Measurements from ENCODE around the gene UAP1L1. TPM values are rescaled to one million over a fixed set of nuclear protein-coding genes. Genes with fewer than 3 reads are reported as not detected.
A peak's percentile ranks its signal among the peaks of the same experiment; 100 is the strongest.

Gene UAP1L1
- total RNA-seq, 1 donor from 2014 or later = 2.9 TPM

DNA sequence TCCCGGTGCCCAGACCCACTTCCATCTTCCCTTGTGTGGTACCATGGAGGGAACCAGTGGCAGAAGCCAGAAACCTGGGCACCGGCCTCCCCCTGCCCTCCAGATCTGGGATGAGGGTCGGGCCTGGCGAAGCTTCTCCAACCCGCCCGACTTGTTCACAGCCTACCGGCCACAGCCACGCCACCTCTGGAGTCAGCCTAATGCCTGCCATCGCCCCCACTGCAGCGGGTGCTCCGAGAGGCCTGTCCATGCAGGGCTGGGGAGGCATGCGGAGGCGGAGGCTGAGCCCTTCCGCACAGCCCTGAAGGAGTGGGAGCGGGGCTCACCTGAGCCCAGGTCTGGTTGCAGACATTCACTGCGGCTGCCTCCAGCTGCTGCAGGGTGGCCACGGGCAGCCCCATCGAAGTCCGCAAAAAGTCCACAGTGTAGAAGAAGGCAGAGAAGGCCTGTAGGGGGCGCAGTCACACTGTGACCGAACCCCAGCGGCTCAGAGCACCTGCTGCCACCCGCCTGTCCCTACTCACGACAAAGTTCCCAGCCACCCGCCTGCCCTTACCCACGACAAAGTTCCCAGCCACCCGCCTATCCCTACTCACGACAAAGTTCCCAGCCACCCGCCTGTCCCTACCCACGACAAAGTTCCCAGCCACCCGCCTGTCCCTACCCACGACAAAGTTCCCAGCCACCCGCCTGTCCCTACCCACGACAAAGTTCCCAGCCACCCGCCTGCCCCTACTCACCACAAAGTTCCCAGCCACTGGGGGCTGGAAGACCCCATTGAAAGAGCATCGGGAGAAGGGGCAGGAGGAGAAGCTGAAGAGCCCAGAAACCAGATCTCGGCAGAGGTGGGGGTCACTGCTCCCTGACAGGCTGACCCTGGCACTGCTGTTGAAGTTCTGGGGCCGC lies 27.5 kb upstream of the UAP1L1 start:
- Mint-ChIP-seq H3K36me3 (ENCODE audit: low read depth) (no peaks in the 10 kb centered on the region), H3K27ac (ENCODE audit: unreplicated experiment) (no peak overlapping the region), H3K4me1 (peaks cover 3% of the 10 kb centered on the region), H3K27me3 (ENCODE audit: low read depth) (peaks cover 75% of the 10 kb centered on the region), H3K9me3 (no peaks in the 10 kb centered on the region), H3K4me3 (peak overlapping the region; percentile 51)
- TF ChIP-seq, protein P1, sequence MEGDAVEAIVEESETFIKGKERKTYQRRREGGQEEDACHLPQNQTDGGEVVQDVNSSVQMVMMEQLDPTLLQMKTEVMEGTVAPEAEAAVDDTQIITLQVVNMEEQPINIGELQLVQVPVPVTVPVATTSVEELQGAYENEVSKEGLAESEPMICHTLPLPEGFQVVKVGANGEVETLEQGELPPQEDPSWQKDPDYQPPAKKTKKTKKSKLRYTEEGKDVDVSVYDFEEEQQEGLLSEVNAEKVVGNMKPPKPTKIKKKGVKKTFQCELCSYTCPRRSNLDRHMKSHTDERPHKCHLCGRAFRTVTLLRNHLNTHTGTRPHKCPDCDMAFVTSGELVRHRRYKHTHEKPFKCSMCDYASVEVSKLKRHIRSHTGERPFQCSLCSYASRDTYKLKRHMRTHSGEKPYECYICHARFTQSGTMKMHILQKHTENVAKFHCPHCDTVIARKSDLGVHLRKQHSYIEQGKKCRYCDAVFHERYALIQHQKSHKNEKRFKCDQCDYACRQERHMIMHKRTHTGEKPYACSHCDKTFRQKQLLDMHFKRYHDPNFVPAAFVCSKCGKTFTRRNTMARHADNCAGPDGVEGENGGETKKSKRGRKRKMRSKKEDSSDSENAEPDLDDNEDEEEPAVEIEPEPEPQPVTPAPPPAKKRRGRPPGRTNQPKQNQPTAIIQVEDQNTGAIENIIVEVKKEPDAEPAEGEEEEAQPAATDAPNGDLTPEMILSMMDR (conservative IDR thresholded peaks at IDR 0.05) = peak; percentile 69
- DNase-seq (ENCODE audit: low read depth, low spot score) = peak; percentile 73

DNA sequence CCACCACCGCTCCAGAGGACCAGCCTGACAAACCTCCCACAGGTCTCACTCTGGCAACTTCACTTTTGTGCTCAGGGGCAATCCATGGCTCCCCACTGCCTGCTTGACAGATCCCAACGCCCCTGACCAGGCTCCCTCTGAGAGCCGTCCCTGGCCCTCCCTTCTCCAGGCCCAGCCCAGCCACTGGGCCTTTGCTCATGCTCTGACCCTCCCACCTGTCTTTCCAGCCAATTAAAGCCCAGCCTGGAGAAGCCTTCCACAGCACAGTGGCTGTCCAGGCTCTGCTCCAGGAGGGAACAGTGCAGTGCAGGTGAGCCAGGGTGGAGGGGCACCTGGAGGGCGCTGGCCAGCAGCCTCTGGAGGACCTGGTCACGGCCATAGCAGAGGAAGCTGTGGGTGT lies 26.7 kb upstream of the UAP1L1 start:
- Mint-ChIP-seq H3K9me3 (no peaks in the 10 kb centered on the region), H3K27me3 (ENCODE audit: low read depth) (peaks cover 77% of the 10 kb centered on the region), H3K4me3 (no peak overlapping the region), H3K4me1 (no peaks in the 10 kb centered on the region), H3K27ac (ENCODE audit: unreplicated experiment) (no peak overlapping the region), H3K36me3 (ENCODE audit: low read depth) (no peaks in the 10 kb centered on the region)
- DNase-seq (ENCODE audit: low read depth, low spot score) = no peak
- TF ChIP-seq, protein P1 (conservative IDR thresholded peaks at IDR 0.05) = no peak

DNA sequence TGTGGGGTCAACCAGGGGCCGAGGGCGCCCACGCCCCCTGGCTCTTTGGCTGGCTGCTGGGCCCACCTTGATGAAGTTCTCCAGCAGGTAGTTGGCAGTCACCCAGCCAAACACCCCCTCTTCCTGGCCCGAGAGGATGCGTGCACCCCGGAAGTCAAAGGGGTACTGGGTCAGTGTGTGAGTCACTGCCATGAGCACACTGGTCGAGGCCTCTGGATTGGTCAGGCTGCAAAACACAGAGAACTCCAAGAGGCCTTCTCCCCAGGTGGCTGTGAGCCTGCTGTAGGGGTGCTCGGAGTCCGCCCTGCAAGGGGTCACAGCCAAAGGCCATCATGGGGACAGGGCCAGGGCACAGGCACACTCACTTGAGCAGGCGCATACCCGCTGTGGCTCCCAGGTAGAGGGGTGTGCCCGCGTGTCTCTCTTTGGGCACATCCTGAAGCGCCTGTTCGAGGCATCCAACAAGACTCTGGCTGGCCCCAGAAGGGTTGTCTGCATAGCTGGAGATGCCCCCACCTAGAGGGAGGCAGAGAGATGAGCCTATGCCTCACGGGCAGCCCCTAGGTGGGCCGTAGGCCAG lies 26.1 kb upstream of the UAP1L1 start:
- peaks cover 84% of the 10 kb centered on the region for H3K27me3 Mint-ChIP-seq (ENCODE audit: low read depth)
- H3K9me3 Mint-ChIP-seq = no peaks in the 10 kb centered on the region
- H3K36me3 Mint-ChIP-seq (ENCODE audit: low read depth) = no peaks in the 10 kb centered on the region
- H3K4me1 Mint-ChIP-seq = no peaks in the 10 kb centered on the region
- H3K4me3 Mint-ChIP-seq = no peak overlapping the region
- TF ChIP-seq, protein P1 (conservative IDR thresholded peaks at IDR 0.05) = no peak
- DNase-seq (ENCODE audit: low read depth, low spot score) = no peak
- no peak overlapping the region for H3K27ac Mint-ChIP-seq (ENCODE audit: unreplicated experiment)

DNA sequence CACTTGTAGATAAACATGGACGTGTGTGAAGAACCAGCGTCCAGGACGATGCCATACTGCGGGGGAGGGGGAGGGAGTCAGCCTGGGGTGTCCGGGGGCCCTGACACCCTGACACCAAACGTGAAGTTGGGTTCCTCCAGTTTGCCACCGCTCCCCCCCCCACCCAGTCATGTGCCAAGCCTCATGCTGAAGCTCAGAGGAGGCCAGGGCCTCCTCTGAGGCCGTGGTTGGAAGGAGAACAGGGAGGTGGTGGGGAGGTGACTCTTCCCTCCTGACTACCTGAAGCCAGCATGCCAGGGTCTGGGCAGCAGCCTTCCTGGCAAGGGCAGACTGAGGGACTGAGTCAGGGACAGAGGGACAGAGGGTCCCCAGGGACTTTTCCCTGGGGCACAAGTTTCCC lies 25.0 kb upstream of the UAP1L1 start:
- no peak overlapping the region for H3K27ac Mint-ChIP-seq (ENCODE audit: unreplicated experiment)
- TF ChIP-seq, protein P1 (conservative IDR thresholded peaks at IDR 0.05) = no peak
- H3K9me3 Mint-ChIP-seq = no peaks in the 10 kb centered on the region
- H3K4me3 Mint-ChIP-seq = no peak overlapping the region
- no peak for DNase-seq (ENCODE audit: low read depth, low spot score)
- H3K27me3 Mint-ChIP-seq (ENCODE audit: low read depth) = peaks cover 82% of the 10 kb centered on the region
- no peaks in the 10 kb centered on the region for H3K4me1 Mint-ChIP-seq
- no peaks in the 10 kb centered on the region for H3K36me3 Mint-ChIP-seq (ENCODE audit: low read depth)

DNA sequence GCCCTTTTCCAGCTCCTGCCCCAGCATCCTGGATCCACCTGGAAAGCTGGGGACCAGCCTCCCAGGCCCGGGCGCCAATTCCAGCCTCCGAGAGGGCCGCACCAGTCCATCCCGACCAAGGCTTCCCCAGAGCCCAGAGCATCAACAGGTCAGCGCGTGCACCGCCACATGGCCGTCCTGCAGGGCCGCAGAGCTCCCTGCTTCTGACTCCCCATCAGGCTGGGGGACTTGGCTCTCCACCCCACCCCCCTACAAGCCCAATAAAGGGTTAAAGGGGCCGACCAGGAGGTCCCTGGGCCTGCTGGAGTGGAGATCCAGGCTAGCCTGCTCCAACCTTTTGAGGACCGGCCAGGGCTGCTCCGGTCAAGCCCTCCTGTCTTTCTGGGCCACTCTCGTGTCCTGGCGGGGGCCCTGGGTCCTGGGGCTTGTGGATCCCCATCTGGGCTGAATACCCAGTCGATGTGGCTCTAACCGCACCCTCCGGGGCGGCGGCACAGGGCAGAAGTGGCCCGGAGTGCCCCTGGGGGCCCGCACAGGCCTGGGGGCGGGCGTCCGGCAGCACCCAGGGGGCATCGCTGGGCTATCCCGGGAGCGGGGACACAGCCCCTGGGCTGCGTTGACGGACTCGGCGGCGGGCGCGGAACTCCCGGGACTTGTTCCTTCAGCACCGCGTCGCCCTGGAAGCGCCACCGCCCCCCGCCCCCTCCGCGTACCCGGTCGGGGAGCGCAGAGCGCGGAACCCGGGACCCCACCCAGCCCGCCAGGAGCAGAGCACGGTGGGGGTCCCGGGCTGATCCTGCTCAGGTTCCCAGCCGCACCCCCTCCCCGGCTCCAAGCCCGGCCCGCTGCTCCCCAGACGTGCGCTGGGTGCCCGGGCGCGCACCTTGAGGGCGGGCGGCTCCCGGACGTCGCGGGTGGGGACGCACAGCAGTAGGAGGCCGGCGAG lies 24.0 kb upstream of the UAP1L1 start:
- Mint-ChIP-seq H3K4me3 (no peak overlapping the region), H3K27ac (ENCODE audit: unreplicated experiment) (no peak overlapping the region), H3K4me1 (no peaks in the 10 kb centered on the region), H3K36me3 (ENCODE audit: low read depth) (no peaks in the 10 kb centered on the region), H3K27me3 (ENCODE audit: low read depth) (peaks cover 83% of the 10 kb centered on the region), H3K9me3 (no peaks in the 10 kb centered on the region)
- TF ChIP-seq, protein P1 (conservative IDR thresholded peaks at IDR 0.05) = no peak
- DNase-seq (ENCODE audit: low read depth, low spot score) = no peak
